GM12878 (cell line): Measurements from ENCODE around the gene CSNK2A1. TPM values are rescaled to one million over a fixed set of nuclear protein-coding genes. Genes with fewer than 3 reads are reported as not detected.

Experiments
- ATAC-seq: fragments of 200-7000 bp; cut with Tn5 transposase; 3 replicates; pipeline ENCODE4 v1.9.1; 2020; ENCODE audit warnings: mild to moderate bottlenecking, moderate library complexity
- BruUV-seq: library from RNA; stranded (reverse); fragments of 400-500 nt; replicated peaks from 2 replicates; lab custom pipeline; 2021; lab: Mats Ljungman, UMichigan
- CTCF ChIA-PET: fragments of 300-600 bp; sonication (Branson Sonifier 250); formaldehyde crosslinking; extraction: SDS; loops from one replicate; lab custom pipeline; 2021; ENCODE audit warnings: inconsistent platforms; lab: Yijun Ruan, JAX
- POLR2A ChIA-PET: fragments of 350-600 bp; formaldehyde crosslinking; extraction: SDS; loops from one replicate; lab custom pipeline; 2021; ENCODE audit warnings: inconsistent platforms; lab: Charles Lee
- RAD21 ChIA-PET: fragments of 300-600 bp; sonication (Branson Sonifier 250); formaldehyde crosslinking; loops from one replicate; lab custom pipeline; 2023; ENCODE audit warnings: antibody characterized with exemption; ENCODE audit not compliant: unreplicated experiment; lab: Charles Lee
- SMC1A ChIA-PET: fragments of 300-600 bp; sonication (Branson Sonifier 250); formaldehyde crosslinking; loops from one replicate; lab custom pipeline; 2023; ENCODE audit not compliant: unreplicated experiment, uncharacterized antibody; lab: Charles Lee
- DNase-seq: peaks from one replicate; pipeline ENCODE4 v3.0.0-alpha.2; 2011; ENCODE audit warnings: low read depth, low spot score
- FAIRE-seq: peaks from 3 replicates; lab custom pipeline; 2011; peaks lifted over from hg19 to GRCh38; lab: Jason Lieb, UNC
- H2AFZ ChIP-seq: 2 replicates; pipeline ENCODE4 v1.6.0; 2011; ENCODE audit warnings: low read depth, low read length, control low read depth; ENCODE audit not compliant: control insufficient read depth
- H3K27ac ChIP-seq: 2 replicates; pipeline ENCODE4 v1.5.1; 2011; ENCODE audit warnings: control low read depth; ENCODE audit not compliant: control insufficient read depth, insufficient read depth
- H3K27me3 ChIP-seq, 2 experiments: replicated peaks in 1 of 2; 2 replicates each; pipeline versions ENCODE4 v1.6.0 to v1.6.1; 2011; ENCODE audit warnings: low read length in 1 of 2; ENCODE audit not compliant: control insufficient read depth in 2 of 2, insufficient read depth in 2 of 2
- H3K36me3 ChIP-seq, 2 experiments: 2 replicates each; pipeline ENCODE4 v1.5.1; 2011; ENCODE audit warnings: low read length in 1 of 2; ENCODE audit not compliant: control insufficient read depth in 2 of 2, insufficient read depth in 2 of 2
- H3K4me1 ChIP-seq: 2 replicates; pipeline ENCODE4 v1.6.1; 2011; ENCODE audit warnings: mild to moderate bottlenecking, low read length, moderate library complexity, mixed read lengths; ENCODE audit not compliant: control insufficient read depth, insufficient read depth
- H3K4me2 ChIP-seq: 2 replicates; pipeline ENCODE4 v1.6.0; 2011; ENCODE audit warnings: control low read depth; ENCODE audit not compliant: control insufficient read depth, insufficient read depth
- H3K4me3 ChIP-seq: fragments of 200-600 bp; sonication (generic); 2 replicates; pipeline ENCODE4 v1.5.1; 2016
- H3K79me2 ChIP-seq: 2 replicates; pipeline ENCODE4 v1.6.0; 2011; ENCODE audit warnings: low read length; ENCODE audit not compliant: control insufficient read depth, insufficient read depth
- H3K9ac ChIP-seq: 2 replicates; pipeline ENCODE4 v1.8.0; 2011; ENCODE audit warnings: low read length, control low read depth, mixed read lengths; ENCODE audit not compliant: control insufficient read depth, insufficient read depth
- H3K9me3 ChIP-seq: replicated peaks from 3 replicates; pipeline ENCODE4 v1.5.1; 2011; ENCODE audit warnings: mild to moderate bottlenecking, low read length; ENCODE audit not compliant: control insufficient read depth, insufficient read depth
- H4K20me1 ChIP-seq: 2 replicates; pipeline ENCODE4 v1.6.0; 2011; ENCODE audit not compliant: control insufficient read depth, insufficient read depth
- BMI1 ChIP-seq: fragments of 450-650 bp; IDR thresholded peaks from 2 replicates; pipeline ENCODE4 v1.6.1; 2016; ENCODE audit warnings: mild to moderate bottlenecking, moderate library complexity, borderline replicate concordance
- CBX3 ChIP-seq: fragments of 200-600 bp; sonication (generic); IDR thresholded peaks from 2 replicates; pipeline ENCODE4 v1.6.1; 2016; ENCODE audit warnings: low read depth, borderline replicate concordance
- ESRRA ChIP-seq: IDR thresholded peaks from 2 replicates; pipeline ENCODE4 v1.6.1; 2012; ENCODE audit warnings: mild to moderate bottlenecking, low read length, improper control_type of control experiment
- FOS ChIP-seq: IDR thresholded peaks from 3 replicates; pipeline ENCODE4 v1.6.1; 2011; ENCODE audit warnings: borderline replicate concordance; ENCODE audit not compliant: insufficient read length; ENCODE audit errors: extremely low read depth
- HDGF ChIP-seq: fragments of 450-650 bp; IDR thresholded peaks from 2 replicates; pipeline ENCODE4 v1.6.1; 2016; ENCODE audit warnings: antibody characterized with exemption
- IRF3 ChIP-seq: fragments of 450-650 bp; IDR thresholded peaks from 2 replicates; pipeline ENCODE4 v1.6.1; 2014; ENCODE audit warnings: mild to moderate bottlenecking
- JUND ChIP-seq: IDR thresholded peaks from 2 replicates; pipeline ENCODE4 v1.6.1; 2012; ENCODE audit warnings: low read depth, mild to moderate bottlenecking, low read length, improper control_type of control experiment, moderate library complexity
- KAT2A ChIP-seq: conservative IDR thresholded peaks from 2 replicates; pipeline ENCODE4 v1.6.1; 2011; ENCODE audit warnings: low read depth, low read length; ENCODE audit not compliant: control insufficient read depth
- NFYA ChIP-seq: IDR thresholded peaks from 2 replicates; pipeline ENCODE4 v1.6.1; 2011; ENCODE audit warnings: low read depth, mild to moderate bottlenecking, low read length, improper control_type of control experiment, borderline replicate concordance
- POU2F2 ChIP-seq: IDR thresholded peaks from 3 replicates; pipeline ENCODE4 v1.6.1; 2011; ENCODE audit warnings: low read depth, mild to moderate bottlenecking, low read length, borderline replicate concordance
- SREBF2 ChIP-seq: IDR thresholded peaks from 2 replicates; pipeline ENCODE4 v1.6.1; 2012; ENCODE audit warnings: mild to moderate bottlenecking, low read length
- ZNF24 ChIP-seq: fragments of 450-650 bp; IDR thresholded peaks from 2 replicates; pipeline ENCODE4 v1.6.1; 2017; ENCODE audit warnings: antibody characterized with exemption, mild to moderate bottlenecking
- WGBS: methylation state at CpG from one replicate; pipeline ENCODE4 v1.1.6; 2016; ENCODE audit warnings: low lambda C conversion rate; ENCODE audit not compliant: insufficient replicate concordance, insufficient coverage; ENCODE audit errors: missing lambda C conversion rate; 5-methylcytosine and 5-hydroxymethylcytosine counted together
- in situ Hi-C: fragments of 300-500 bp; cut with MboI; formaldehyde crosslinking; loops from 9 replicates; pipeline ENCODE4 v1.14.3; 2018; ENCODE audit warnings: mixed read lengths
- intact Hi-C: fragments of 100-400 bp; cut with micrococcal nuclease; formaldehyde crosslinking; loops from one replicate; pipeline ENCODE4 v1.14.2; 2022; ENCODE audit not compliant: unreplicated experiment
- polyA plus RNA-seq, 11 experiments: library from polyadenylated mRNA; depleted of rRNA in 4 of 11; unstranded in 6 of 11; stranded (reverse) in 5 of 11; fragments of >200 nt; fragmentation: Nextera tagmentation in 4 of 11; fragmentation: Illumina TruSeq in 1 of 11; extraction: Ambion mirVana in 4 of 11; extraction: Trizol in 1 of 11; gene quantifications; 1 replicate in 1 of 11; 2 replicates in 10 of 11; pipeline versions ENCODE4 v1.2.1 to v1.2.3, GENCODE V29; 2011 to 2016; ENCODE audit warnings: inconsistent platforms in 2 of 11, missing spikeins in 2 of 11, low read depth in 1 of 11
- total RNA-seq, 4 experiments: library from RNA; depleted of rRNA in 3 of 4; stranded (reverse); fragments of >200 nt in 3 of 4; fragmentation: Illumina TruSeq in 1 of 4; extraction: Trizol in 1 of 4; gene quantifications; 2 replicates each; pipeline versions ENCODE4 v1.2.1 to v1.2.3, GENCODE V29; 2013 to 2021

Gene CSNK2A1
- total and polyA plus RNA-seq, 10 of the 15 experiments (the other 5 are each of a cell fraction or from before 2014, with no cell fraction given), result 47.6 to 199 (median 95.0) TPM

- Histone ChIP-seq H2AFZ (no peak overlapping the region), H3K27me3 (no peaks in the 10 kb centered on the region), H3K27ac (no peak overlapping the region), H3K36me3 (peaks cover 0 to 5% of the 10 kb centered on the region in 2 experiments; a peak in 1 of 4 replicates), H3K9ac (no peak overlapping the region), H3K4me3 (no peak overlapping the region), H4K20me1 (no peaks in the 10 kb centered on the region), H3K4me1 (no peaks in the 10 kb centered on the region), H3K4me2 (no peak overlapping the region), H3K9me3 (no peaks in the 10 kb centered on the region; the same call in 1 of the 3 replicates), H3K79me2 (no peaks in the 10 kb centered on the region)
- no peak for TF ChIP-seq CBX3
- peak; percentile 66; the same call in 1 of the 2 replicates for TF ChIP-seq BMI1
- intact Hi-C loops (no loop called here), in situ Hi-C loops (no loop called here)
- FAIRE-seq (no peak), ATAC-seq (no peak), DNase-seq (no peak)
- SMC1A ChIA-PET, result interaction anchor here (0.6 to 1.6 kb wide), 3 partner anchors 10 to 72 kb away, joined by 3 to 5 read pairs (median 3); no protein-coding TSS in a partner anchor
- CTCF ChIA-PET, result interaction anchor here (1.4 to 1.8 kb wide), 2 partner anchors 41 to 118 kb away, joined by 4 read pairs; no protein-coding TSS in a partner anchor
- RAD21 ChIA-PET, result no interaction called here
- POLR2A ChIA-PET, result no interaction called here
- BruUV-seq, result no TSS peak
- 93% methylated on average over 1 of the region's 1 CpG for WGBS
These were observed 70.7 kb downstream of the CSNK2A1 start for GRCh38 chr20:472889-473292.

- POLR2A ChIA-PET, result no interaction called here
- WGBS, result 95% methylated on average over 9 of the region's 9 CpGs
- SMC1A ChIA-PET, result interaction anchor here (0.6 to 1.6 kb wide), 5 partner anchors 9 to 207 kb away, joined by 3 to 5 read pairs (median 3); no protein-coding TSS in a partner anchor
- ATAC-seq (no peak), FAIRE-seq (no peak), DNase-seq (no peak)
- Histone ChIP-seq H3K36me3 (peaks cover 0 to 3% of the 10 kb centered on the region in 2 experiments; a peak in 1 of 4 replicates), H3K9me3 (peaks cover 4% of the 10 kb centered on the region; the same call in 2 of the 3 replicates), H3K4me1 (no peaks in the 10 kb centered on the region), H3K27me3 (no peaks in the 10 kb centered on the region), H3K27ac (no peak overlapping the region), H3K4me2 (no peak overlapping the region), H3K79me2 (no peaks in the 10 kb centered on the region), H3K4me3 (no peak overlapping the region), H3K9ac (no peak overlapping the region), H2AFZ (no peak overlapping the region), H4K20me1 (no peaks in the 10 kb centered on the region)
- CTCF ChIA-PET, result interaction anchor here (1.8 kb wide), 1 partner anchor 117 kb away, joined by 4 read pairs; no protein-coding TSS in a partner anchor
- TF ChIP-seq JUND (no peak), ESRRA (no peak), SREBF2 (no peak), IRF3 (no peak), FOS (no peak), KAT2A (no peak), NFYA (no peak), POU2F2 (no peak), HDGF (no peak), ZNF24 (no peak)
- RAD21 ChIA-PET, result no interaction called here
- in situ Hi-C loops (no loop called here), intact Hi-C loops (no loop called here)
- BruUV-seq, result no TSS peak
These were observed 71.3 kb downstream of the CSNK2A1 start for GRCh38 chr20:472137-472846.
